HG03060 (cell line): ENCODE data around the gene DVL2.

Experiments
- ATAC-seq: cut with Tn5 transposase; IDR thresholded peaks from one replicate; pipeline ENCODE4 v1.9.1; 2021; ENCODE audit warnings: low read depth, moderate number of reproducible peaks; ENCODE audit not compliant: unreplicated experiment

Gene DVL2

GRCh38 chr17:7221278-7222092 lies 12.8 kb downstream of the DVL2 start:
- ATAC-seq: no peak

GRCh38 chr17:7220593-7221277 lies 13.6 kb downstream of the DVL2 start:
- ATAC-seq: no peak

- ATAC-seq: no peak
Measured at GRCh38 chr17:7219812-7220592, 14.3 kb downstream of the DVL2 start, which contains the start of the genes ACADVL and DLG4. Gene ACADVL (plus strand): TSS chr17:7219938. CDS start chr17:7219985, 47 bp downstream. Gene DLG4 (minus strand): TSS chr17:7219836.

- no peak for ATAC-seq
Measured at GRCh38 chr17:7219229-7219811, 15.0 kb downstream of the DVL2 start.

- ATAC-seq: no peak
Measured at GRCh38 chr17:7218758-7219157, 15.6 kb downstream of the DVL2 start.

GRCh38 chr17:7218166-7218565 lies 16.2 kb downstream of the DVL2 start:
- ATAC-seq: no peak

- no peak for ATAC-seq
Measured at GRCh38 chr17:7217113-7217987, 17.0 kb downstream of the DVL2 start.

- no peak for ATAC-seq
Measured at GRCh38 chr17:7216242-7217112, 17.8 kb downstream of the DVL2 start.

GRCh38 chr17:7215652-7216180 lies 18.6 kb downstream of the DVL2 start:
- ATAC-seq: no peak

- ATAC-seq: no peak
Measured at GRCh38 chr17:7215136-7215638, 19.1 kb downstream of the DVL2 start.

- peak; percentile 59 for ATAC-seq
Measured at GRCh38 chr17:7214300-7215135, 19.8 kb downstream of the DVL2 start.

- ATAC-seq: no peak
Measured at GRCh38 chr17:7213895-7214299, 20.4 kb downstream of the DVL2 start.

GRCh38 chr17:7211491-7212273 lies 22.6 kb downstream of the DVL2 start:
- no peak for ATAC-seq

GRCh38 chr17:7208754-7209460 lies 25.4 kb downstream of the DVL2 start:
- ATAC-seq: no peak

GRCh38 chr17:7208027-7208571 lies 26.2 kb downstream of the DVL2 start:
- ATAC-seq: no peak
